ENCODE data around the gene MTAP.

MTAP gene

DNA sequence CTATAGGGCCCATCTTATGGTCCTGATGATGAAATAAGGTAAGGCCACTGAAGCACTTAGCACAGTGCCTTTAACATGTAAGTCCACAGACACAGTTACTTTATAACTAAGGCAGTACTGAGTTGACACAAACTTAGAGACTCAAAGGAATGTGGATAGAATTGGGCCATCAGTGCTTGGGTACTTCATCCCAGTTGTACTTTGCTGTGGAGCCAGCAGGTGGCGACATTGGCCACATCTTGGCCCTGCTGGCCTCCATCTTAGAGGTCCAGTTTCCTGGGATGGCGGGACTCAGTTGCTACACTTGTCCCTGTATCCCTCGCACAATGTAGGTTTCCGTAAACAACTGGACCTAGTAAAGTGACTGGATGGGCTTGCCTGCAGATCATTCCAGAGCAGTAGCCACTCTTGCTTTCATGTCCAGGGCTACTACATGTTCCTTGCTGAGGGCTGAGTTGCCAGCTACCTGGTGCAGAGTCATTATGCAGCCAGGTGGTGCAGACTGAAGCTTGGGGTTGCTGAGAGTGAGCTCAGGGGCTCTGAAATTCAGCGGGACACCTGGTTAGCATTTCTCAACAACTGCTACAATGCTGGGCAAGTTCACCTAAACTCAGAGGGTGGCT lies 10.6 kb downstream of the MTAP start:
- Mint-ChIP-seq H3K9me3 (no peaks in the 10 kb centered on the region), H3K4me1 (ENCODE audit: low read depth) (peaks cover 19% of the 10 kb centered on the region), H3K27ac (no peak overlapping the region), H3K36me3 (ENCODE audit: low read depth) (peaks cover 48% of the 10 kb centered on the region), H3K4me3 (no peak overlapping the region), H3K27me3 (no peaks in the 10 kb centered on the region)
- intact Hi-C loops (cut with micrococcal nuclease): loop anchor here (1.0 to 10.0 kb wide), 4 partner anchors 152 to 639 kb away; no protein-coding TSS in a partner anchor

DNA sequence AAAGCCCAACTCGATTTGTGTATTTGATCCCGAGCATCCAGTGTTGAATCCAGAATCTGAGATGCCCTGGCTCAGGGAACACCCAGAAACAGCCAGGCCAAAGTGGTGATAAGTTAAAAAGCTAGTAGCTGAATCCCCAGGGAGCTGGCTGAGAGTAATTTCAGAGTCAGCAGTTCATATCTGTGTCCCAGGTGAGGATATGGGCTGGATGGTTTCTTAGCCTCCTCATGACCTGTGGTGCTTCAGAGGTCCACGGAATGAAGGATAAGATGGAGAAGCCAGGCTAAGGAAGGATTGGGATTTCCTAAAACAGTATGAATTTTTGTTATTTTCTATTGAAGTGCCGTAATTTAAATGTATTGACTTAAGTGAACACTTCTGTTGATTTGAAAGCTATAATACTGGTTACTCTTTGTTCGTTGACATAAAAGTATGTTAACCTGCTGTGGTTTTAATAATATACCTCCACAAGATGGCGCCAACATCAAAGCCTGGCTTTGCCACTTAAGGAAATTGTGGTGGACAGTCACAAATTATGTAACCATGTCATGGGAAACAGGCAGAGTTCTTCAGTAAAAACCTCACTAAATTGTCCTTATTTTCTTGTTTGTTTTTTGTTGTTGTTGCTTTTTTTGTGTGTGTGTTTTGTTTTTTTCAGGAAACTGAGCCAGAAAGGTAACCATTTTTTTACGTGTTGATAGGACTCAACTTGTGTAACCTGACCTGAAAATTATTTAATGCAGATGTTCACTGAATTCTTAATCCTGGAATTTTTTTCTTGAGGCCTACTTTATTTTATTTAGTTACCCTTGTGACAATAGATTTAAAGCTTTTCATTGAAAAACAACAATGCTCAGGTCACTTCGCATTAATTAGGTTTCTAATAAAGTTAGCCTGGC lies 11.4 kb downstream of the MTAP start:
- Mint-ChIP-seq H3K4me3 (no peak overlapping the region), H3K27ac (no peak overlapping the region), H3K36me3 (ENCODE audit: low read depth) (peaks cover 49% of the 10 kb centered on the region), H3K27me3 (no peaks in the 10 kb centered on the region), H3K4me1 (ENCODE audit: low read depth) (peaks cover 19% of the 10 kb centered on the region), H3K9me3 (no peaks in the 10 kb centered on the region)
- intact Hi-C loops (cut with micrococcal nuclease): loop anchor here (1.0 to 10.0 kb wide), 5 partner anchors 151 to 638 kb away; partner anchors contain the start of gene CDKN2B

DNA sequence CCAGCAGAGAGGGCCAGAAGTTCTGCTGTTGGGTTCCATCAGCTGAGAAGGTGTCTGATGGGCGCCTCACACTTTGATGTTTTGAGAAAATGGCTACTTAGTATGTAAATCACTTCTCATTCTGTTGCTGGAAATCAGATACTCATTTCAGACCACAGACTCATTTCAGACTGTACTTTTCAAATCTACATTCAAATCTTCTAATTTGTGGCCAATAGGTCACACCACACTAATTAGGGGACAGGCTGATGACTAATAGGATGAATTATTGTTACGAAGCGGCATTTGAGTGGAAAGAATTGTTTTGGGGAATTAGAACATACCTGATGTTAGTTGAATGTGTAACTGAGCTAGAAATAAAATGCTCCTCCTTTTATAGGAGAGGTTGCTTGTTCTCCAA lies 13.2 kb downstream of the MTAP start:
- no peak overlapping the region for H3K4me3 Mint-ChIP-seq
- H3K27ac Mint-ChIP-seq: no peak overlapping the region
- intact Hi-C loops (cut with micrococcal nuclease): loop anchor here (2.0 to 10.0 kb wide), 2 partner anchors 149 to 193 kb away; partner anchors contain the start of gene CDKN2B

DNA sequence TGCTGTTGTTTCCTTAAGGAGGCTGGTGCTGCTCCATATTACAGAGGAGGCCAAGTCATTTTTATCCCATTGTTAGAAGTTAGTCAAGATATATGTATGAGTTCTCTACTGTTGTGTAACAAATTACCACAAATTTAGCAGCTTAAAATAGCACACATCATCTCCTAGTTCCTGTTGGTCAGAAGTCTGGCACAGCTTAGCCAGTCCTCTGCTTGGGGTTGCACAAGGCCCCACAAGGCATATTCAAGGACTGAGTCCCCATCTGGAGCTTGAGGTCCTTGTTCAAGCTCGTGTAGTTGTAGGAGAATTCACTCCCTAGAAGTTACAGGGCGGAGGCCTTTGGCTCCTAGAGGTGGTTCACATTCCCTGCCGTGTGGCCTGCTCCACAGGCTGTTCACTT lies 14.7 kb downstream of the MTAP start:
- intact Hi-C loops (cut with micrococcal nuclease): loop anchor here (1.0 to 10.0 kb wide), 2 partner anchors 148 to 637 kb away; no protein-coding TSS in a partner anchor
- H3K4me3 Mint-ChIP-seq: no peak overlapping the region
- peaks cover 19% of the 10 kb centered on the region for H3K4me1 Mint-ChIP-seq (ENCODE audit: low read depth)
- H3K36me3 Mint-ChIP-seq (ENCODE audit: low read depth): peaks cover 59% of the 10 kb centered on the region
- H3K27ac Mint-ChIP-seq: no peak overlapping the region
- no peaks in the 10 kb centered on the region for H3K9me3 Mint-ChIP-seq
- no peaks in the 10 kb centered on the region for H3K27me3 Mint-ChIP-seq

More for the DNA sequence above, 13.2 kb downstream of the MTAP start:
- H3K4me1 Mint-ChIP-seq (ENCODE audit: low read depth): peaks cover 19% of the 10 kb centered on the region
- H3K27me3 Mint-ChIP-seq: no peaks in the 10 kb centered on the region
- no peaks in the 10 kb centered on the region for H3K9me3 Mint-ChIP-seq
- H3K36me3 Mint-ChIP-seq (ENCODE audit: low read depth): peaks cover 54% of the 10 kb centered on the region

DNA sequence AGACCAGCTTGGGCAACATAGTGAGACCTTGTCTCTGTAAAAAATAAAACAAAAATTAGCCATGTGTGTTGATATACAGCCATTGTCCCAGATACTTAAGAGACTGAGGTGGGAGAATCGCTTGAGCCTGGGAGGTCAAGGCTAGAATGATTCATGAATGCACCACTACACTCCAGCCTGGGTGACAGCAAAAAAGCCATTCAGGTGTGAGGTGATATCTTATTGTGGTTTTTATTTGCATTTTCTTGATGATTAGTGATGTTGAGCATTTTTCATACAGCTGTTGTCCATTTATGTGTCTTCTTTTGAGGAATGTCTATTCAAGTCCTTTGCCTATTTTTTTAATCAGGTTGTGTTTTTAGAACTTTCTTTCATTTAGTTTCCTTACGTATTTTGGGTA lies 23.2 kb downstream of the MTAP start:
- Mint-ChIP-seq H3K4me1 (ENCODE audit: low read depth) (peaks cover 1% of the 10 kb centered on the region), H3K4me3 (no peak overlapping the region), H3K9me3 (no peaks in the 10 kb centered on the region), H3K36me3 (ENCODE audit: low read depth) (peaks cover 94% of the 10 kb centered on the region), H3K27me3 (no peaks in the 10 kb centered on the region), H3K27ac (no peak overlapping the region)
- intact Hi-C loops (cut with micrococcal nuclease): no loop called here

DNA sequence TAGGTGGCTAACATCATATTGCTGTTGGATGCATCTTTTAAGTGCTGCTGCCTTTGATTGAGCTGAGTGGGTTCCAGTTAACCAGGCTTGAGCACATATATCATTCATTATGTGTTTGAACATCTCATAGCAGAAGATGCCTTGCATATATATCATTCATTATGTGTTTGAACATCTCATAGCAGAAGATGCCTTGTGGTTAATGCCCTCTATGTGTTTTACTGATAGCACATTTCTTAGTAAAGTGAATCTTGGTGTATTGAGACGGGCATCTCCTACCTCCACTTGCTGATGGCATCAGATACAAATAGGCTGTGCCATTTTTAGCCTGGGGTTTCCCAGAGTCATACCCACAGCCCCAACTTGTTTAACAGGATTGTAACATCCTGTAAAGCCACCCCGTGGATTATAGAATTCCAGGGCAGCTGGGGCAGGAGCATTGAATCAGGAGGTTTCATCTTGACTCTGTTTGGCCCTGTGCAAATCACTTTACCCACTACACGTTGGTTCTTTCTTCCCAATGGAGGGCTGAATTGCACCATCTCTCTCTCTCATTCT lies 26.5 kb downstream of the MTAP start:
- intact Hi-C loops (cut with micrococcal nuclease): no loop called here
- peaks cover 2% of the 10 kb centered on the region for H3K27me3 Mint-ChIP-seq
- H3K9me3 Mint-ChIP-seq: no peaks in the 10 kb centered on the region
- peaks cover 34% of the 10 kb centered on the region for H3K4me1 Mint-ChIP-seq (ENCODE audit: low read depth)
- no peak overlapping the region for H3K4me3 Mint-ChIP-seq
- peaks cover 73% of the 10 kb centered on the region for H3K36me3 Mint-ChIP-seq (ENCODE audit: low read depth)
- H3K27ac Mint-ChIP-seq: no peak overlapping the region

DNA sequence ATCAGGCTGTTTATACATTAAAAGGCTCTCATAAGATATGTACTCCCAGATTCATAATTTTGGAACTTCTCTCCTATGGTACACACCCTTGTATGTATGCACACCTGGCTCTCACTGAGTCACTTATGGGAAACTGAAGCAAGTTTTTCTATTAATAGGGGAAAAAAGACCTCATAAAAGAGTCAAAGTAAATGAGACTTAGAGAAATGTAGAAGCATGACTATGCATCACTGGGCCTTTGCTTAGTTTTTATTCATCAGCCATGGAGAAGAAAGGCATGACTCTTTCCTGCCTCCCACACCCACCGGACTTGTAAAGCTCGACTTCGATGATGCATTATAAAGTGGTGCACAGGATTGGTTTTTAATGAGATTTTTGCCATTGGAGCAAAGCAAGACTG lies 28.2 kb downstream of the MTAP start:
- peaks cover 36% of the 10 kb centered on the region for H3K4me1 Mint-ChIP-seq (ENCODE audit: low read depth)
- peaks cover 68% of the 10 kb centered on the region for H3K36me3 Mint-ChIP-seq (ENCODE audit: low read depth)
- H3K27me3 Mint-ChIP-seq: peaks cover 2% of the 10 kb centered on the region

DNA sequence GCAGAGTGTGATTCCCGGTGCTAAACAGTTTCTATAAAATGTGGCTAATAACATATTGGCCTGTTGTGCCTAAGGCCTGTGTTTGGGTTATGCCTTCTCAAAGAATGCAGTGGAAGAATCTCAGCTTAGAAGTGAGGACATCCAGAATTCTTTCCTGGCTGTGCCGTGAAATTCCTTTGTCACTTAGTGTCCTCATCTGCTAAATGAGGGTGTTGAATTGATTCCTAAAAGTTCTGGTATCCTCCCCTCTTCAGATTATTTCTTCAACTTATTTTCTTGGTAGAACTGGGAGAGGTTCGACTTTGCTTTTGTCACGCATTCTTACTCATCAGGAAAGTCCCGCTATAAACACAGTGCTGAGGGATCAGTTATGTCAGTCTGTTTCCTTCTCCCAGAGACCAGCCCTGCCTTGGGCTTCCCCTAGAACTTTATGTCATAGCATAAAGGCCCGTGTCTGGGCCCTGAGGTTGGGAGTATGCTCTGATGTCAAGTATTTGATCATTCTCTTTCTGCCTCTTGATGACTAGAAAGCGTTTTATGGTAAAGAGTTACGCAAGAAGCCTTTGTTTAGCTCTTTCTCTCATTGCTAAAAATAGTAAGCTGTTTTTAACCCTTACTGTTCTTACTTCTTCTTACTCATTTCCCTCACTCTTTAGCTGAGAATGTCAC lies 29.5 kb downstream of the MTAP start:
- Mint-ChIP-seq H3K9me3 (no peaks in the 10 kb centered on the region), H3K27me3 (peaks cover 2% of the 10 kb centered on the region), H3K36me3 (ENCODE audit: low read depth) (peaks cover 67% of the 10 kb centered on the region), H3K27ac (peak overlapping the region; percentile 72), H3K4me3 (no peak overlapping the region), H3K4me1 (ENCODE audit: low read depth) (peaks cover 49% of the 10 kb centered on the region)
- intact Hi-C loops (cut with micrococcal nuclease): no loop called here

More for the DNA sequence above, 28.2 kb downstream of the MTAP start:
- intact Hi-C loops (cut with micrococcal nuclease): no loop called here
- Mint-ChIP-seq H3K9me3 (no peaks in the 10 kb centered on the region), H3K4me3 (no peak overlapping the region), H3K27ac (peak overlapping the region; percentile 72)

DNA sequence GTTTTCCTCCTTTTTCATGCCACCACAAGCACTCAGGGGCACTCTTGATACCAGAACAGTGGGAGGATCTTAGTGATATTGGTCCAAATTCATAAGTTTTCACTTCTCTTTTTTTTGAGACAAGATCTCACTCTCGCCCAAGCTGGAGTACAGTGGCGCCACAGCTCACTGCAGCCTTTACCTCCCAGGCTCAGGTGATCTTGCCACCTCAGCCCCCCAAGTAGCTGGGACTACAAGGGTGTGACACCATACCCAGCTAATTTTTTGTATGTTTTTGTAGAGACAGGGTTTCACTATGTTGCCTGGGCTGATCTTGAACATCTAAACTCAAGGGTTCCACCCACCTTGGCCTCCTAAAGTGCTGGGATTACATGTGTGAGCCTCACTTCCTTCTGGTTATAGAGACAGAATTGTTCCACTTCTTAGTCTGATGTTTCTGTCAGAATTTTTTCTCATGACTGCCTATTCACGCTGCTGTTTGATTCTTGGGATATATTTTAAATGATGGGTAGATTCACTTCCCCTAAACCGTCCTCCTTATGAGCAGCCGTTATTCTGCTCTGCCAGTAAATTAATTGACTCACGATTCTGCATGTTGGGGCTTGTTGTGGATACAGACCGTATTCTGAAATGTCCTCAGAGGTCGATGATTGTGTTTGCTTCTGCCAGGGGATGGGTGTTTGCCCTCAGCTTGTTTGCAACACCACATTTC lies 30.8 kb downstream of the MTAP start:
- H3K27me3 Mint-ChIP-seq: peaks cover 2% of the 10 kb centered on the region
- intact Hi-C loops (cut with micrococcal nuclease): no loop called here
- peak overlapping the region; percentile 72 for H3K27ac Mint-ChIP-seq
- H3K4me1 Mint-ChIP-seq (ENCODE audit: low read depth): peaks cover 56% of the 10 kb centered on the region
- H3K4me3 Mint-ChIP-seq: peak overlapping the region; percentile 9
- H3K9me3 Mint-ChIP-seq: no peaks in the 10 kb centered on the region
- H3K36me3 Mint-ChIP-seq (ENCODE audit: low read depth): peaks cover 67% of the 10 kb centered on the region

DNA sequence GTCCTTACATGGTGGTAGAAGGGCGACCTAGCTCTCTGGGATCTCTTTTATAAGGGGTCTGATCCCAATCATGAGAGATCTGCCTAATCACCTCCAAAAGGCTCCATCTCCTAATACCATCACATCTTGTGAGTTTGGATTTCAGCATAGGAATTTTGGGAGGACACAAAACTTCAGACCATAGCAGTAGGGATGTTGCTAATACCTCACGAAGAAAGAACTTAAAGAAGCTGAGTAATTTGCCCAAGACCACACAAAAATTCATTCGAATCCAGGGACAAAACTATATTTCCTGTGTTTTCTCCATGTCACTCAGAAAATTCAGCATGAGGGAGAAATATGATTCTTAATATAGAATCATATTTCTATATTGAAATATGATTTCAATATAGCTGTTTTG lies 32.7 kb downstream of the MTAP start:
- intact Hi-C loops (cut with micrococcal nuclease): no loop called here
- peaks cover 1% of the 10 kb centered on the region for H3K9me3 Mint-ChIP-seq
- peaks cover 71% of the 10 kb centered on the region for H3K36me3 Mint-ChIP-seq (ENCODE audit: low read depth)
- no peak overlapping the region for H3K4me3 Mint-ChIP-seq
- peaks cover 56% of the 10 kb centered on the region for H3K4me1 Mint-ChIP-seq (ENCODE audit: low read depth)
- H3K27ac Mint-ChIP-seq: no peak overlapping the region
- peaks cover 2% of the 10 kb centered on the region for H3K27me3 Mint-ChIP-seq

DNA sequence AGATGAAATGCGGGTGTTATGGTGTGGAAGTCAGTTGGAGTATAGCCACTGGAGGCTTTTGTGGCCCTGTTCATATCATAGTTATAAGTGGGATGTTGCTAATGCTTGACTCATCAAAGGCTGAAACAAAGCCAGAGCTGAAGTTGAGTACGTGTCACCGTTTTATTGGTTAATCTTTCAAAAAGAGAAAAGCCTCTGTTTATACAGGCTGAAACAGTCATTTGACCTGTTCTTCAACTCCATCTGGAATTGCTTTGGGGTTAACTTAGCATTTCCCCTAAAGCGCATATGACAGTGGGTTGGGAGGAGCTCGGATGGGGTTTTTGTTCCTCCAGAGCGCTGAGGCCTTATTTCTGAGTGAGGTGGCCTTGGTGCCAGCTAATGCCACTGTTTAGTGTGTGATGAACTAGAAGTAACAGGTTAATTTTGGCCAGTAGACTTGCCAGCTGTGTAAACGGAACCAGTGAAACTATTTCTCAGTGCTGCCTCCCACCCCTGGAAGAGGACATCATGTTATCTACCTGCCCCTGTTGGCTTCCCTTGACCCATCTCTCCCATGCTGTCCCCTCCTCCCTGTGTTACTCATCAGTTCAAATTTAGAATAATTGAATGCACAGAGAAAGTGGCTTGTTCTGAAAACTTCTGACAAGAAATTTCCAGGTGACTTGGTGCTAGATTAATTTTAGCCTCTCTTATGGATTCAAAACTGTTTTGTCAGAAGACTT lies 34.2 kb downstream of the MTAP start:
- Mint-ChIP-seq H3K4me1 (ENCODE audit: low read depth) (peaks cover 45% of the 10 kb centered on the region), H3K27me3 (peaks cover 2% of the 10 kb centered on the region), H3K27ac (peak overlapping the region; percentile 11), H3K36me3 (ENCODE audit: low read depth) (peaks cover 76% of the 10 kb centered on the region), H3K9me3 (peaks cover 16% of the 10 kb centered on the region), H3K4me3 (no peak overlapping the region)
- intact Hi-C loops (cut with micrococcal nuclease): no loop called here

DNA sequence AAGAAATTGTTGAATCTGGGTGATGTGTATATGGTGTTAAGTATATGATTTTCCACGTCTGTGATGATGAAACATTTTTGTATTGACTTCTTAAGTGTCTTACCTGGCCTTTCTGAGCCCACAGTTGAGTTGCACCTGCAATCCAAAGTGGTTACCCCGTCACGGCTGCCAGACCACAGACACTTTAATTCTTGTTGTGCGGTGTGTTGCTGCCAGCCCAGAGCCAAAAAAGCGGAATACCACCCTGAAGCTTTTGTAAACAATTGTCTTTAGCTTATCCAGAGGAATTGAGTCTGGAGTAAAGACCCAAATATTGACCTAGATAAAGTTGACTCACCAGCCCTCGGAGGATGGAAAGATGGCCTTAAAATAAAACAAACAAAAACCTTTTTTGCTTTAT lies 35.1 kb downstream of the MTAP start:
- H3K4me3 Mint-ChIP-seq: no peak overlapping the region

DNA sequence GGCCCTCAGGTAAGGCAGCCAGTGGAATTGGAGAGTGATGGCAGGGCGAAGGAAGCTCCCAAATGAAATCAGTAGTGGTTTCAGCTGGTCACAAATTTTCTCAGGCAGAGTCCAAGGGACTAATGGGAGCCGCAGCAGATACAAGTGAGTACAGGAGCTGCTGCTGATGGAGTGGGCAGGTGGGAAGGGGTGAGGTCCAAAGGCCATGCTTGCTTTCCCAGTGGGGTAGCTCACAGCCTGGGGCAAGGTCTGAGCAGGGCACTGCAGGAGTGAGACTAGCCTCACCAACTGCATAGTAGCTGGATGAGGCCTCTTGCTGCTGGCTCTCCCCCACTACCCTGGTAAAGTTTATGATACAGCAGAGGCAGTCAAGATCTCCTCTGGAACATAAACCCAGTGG lies 38.2 kb downstream of the MTAP start:
- Mint-ChIP-seq H3K36me3 (ENCODE audit: low read depth) (peaks cover 75% of the 10 kb centered on the region), H3K4me3 (no peak overlapping the region), H3K27me3 (no peaks in the 10 kb centered on the region), H3K27ac (no peak overlapping the region), H3K9me3 (peaks cover 56% of the 10 kb centered on the region), H3K4me1 (ENCODE audit: low read depth) (peaks cover 20% of the 10 kb centered on the region)
- intact Hi-C loops (cut with micrococcal nuclease): no loop called here

More for the DNA sequence above, 35.1 kb downstream of the MTAP start:
- Mint-ChIP-seq H3K36me3 (ENCODE audit: low read depth) (peaks cover 85% of the 10 kb centered on the region), H3K27me3 (peaks cover 2% of the 10 kb centered on the region), H3K4me1 (ENCODE audit: low read depth) (peaks cover 36% of the 10 kb centered on the region), H3K27ac (no peak overlapping the region), H3K9me3 (peaks cover 25% of the 10 kb centered on the region)
- intact Hi-C loops (cut with micrococcal nuclease): no loop called here

All from dendritic cell treated with granulocyte-macrophage colony-stimulating factor and Interleukin-4, amounts not matched to agents 40 ng/mL and 50 ng/mL, for 4 days (primary cell).